HG02798 (cell line): ENCODE data around the gene SLAMF1.
A peak's percentile ranks its signal among the peaks of the same experiment; 100 is the strongest.
"Not testable (repeated sequence)": the region's sequence is repeated elsewhere in the genome, so short reads cannot be mapped to it uniquely, and the experiment has no call there.

ENCODE experiments used
- ATAC-seq: cut with Tn5 transposase; IDR thresholded peaks from one replicate; pipeline ENCODE4 v1.9.1; 2021; ENCODE audit warnings: mild to moderate bottlenecking; ENCODE audit not compliant: unreplicated experiment, poor library complexity

The SLAMF1 gene, protein sequence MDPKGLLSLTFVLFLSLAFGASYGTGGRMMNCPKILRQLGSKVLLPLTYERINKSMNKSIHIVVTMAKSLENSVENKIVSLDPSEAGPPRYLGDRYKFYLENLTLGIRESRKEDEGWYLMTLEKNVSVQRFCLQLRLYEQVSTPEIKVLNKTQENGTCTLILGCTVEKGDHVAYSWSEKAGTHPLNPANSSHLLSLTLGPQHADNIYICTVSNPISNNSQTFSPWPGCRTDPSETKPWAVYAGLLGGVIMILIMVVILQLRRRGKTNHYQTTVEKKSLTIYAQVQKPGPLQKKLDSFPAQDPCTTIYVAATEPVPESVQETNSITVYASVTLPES

DNA sequence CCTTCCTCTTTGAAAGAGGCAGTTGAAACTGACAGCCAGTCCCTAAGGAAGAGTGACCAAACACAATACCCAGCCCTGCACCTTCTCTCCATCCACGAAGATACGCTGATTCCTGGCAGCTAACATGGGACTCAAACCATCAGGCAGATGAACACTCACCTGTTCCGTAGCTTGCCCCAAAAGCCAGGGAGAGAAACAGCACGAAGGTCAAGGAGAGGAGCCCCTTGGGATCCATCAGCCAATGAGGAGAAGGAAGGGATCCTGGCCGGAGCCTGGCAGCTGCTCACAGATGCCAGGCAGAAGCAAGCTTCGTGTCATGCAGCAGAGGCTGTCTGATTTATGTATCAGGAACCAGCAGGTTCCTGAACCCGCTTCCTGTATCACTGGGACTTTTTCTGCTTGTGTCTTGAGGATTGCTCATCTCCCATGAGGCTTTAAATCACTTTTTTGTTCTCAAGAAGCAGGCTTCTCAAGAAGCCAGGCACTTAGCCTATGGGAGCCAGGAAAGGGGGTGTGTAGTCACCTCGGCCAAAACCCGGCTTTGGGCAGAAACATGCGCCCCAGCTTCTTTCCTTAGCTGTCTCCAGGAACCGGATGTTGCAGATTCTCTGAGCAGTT is at the start of gene SLAMF1:
Gene SLAMF1, minus strand, starts transcription at position 334 of the 618 bp plus-strand sequence. Its CDS starts 99 bp downstream, at position 235.
- ATAC-seq, result peak; percentile 53

DNA sequence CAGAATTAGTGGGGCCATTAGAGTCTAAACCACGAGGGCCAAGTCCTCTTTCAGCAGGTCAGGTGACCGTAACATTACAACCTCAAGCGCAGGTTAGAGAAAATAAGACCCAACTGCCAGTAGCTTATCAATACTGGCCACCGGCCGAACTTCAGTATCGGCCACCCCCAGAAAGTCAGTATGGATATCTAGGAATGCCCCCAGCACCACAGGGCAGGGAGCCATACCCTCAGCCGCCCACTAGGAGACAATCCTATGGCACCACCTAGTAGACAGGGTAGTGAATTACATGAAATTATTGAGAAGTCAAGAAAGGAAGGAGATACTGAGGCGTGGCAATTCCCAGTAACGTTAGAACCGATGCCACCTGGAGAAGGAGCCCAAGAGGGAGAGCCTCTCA is 45.5 kb upstream of the SLAMF1 start:
- ATAC-seq, result not testable (repeated sequence)

DNA sequence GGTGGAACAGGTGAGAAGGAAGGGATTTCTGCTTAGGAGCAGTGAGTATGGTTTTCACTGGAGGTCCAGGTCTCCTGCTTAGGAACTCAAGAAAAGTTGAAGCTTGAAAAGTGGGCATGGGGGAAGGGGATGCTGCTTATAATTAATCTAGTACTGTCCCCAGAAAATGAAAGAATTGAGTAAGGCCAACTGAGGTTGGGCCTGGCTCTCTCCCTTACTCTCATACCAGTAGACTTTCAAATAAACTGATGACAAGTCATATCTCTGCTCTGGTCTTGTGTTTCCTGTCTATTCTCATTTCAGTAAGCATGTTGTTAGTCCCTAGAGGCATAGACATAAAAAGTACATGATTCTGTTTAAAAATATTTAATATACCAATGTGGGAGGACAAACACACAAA is 38.4 kb upstream of the SLAMF1 start:
- no peak for ATAC-seq

DNA sequence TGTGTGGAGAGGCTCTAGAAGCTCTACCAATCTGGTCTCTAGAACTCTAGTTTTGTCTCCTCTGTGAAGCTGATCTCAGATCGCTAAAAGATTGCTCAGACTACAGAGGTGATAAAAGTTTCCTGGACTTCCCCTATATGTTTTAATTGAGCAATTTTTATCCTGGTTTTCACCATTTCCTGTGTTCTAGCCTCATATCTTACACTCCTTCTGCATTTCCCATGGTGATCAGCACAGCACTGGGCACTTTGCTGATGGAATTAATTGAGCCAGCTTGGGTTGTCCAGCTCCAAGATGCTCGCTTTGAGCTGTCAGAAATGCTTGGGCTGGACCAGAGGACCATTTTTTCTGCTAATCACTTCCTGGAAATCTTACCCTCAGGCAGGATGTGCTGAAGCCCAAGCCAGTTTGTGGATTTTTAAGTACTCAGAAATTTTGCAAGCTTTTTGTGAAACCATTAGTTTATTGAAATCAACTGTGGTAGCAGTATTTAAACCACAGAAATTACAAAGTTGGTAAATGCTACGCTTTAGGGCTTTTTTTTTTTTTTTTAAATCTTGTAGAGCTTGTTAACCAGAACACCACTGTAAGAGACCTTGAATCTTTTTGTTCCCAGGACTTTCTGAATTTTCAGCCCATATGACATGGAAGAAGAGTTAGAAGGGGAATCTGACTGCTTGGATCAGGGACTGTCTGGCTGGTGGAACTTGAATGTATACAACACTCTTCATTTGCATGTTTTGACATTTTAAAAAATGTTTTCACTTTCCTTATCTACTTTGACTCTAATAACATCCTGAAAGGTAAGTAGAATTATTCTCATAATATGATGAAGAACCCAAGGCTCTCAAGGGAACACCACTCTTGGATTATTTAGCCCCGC is 36.4 kb upstream of the SLAMF1 start:
- no peak for ATAC-seq

DNA sequence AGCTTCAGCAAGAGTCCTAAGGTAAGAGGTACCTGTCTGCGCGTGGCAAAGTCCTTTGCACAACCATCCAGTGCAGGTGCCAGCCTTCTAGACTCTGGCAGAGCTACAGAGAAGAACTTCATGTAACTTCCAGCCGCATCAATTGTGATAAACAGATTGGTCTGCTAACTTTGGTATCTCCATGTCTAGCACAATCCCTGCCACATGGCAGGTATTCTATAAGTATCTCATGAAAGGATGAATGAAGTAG is 35.0 kb upstream of the SLAMF1 start:
- no peak for ATAC-seq

DNA sequence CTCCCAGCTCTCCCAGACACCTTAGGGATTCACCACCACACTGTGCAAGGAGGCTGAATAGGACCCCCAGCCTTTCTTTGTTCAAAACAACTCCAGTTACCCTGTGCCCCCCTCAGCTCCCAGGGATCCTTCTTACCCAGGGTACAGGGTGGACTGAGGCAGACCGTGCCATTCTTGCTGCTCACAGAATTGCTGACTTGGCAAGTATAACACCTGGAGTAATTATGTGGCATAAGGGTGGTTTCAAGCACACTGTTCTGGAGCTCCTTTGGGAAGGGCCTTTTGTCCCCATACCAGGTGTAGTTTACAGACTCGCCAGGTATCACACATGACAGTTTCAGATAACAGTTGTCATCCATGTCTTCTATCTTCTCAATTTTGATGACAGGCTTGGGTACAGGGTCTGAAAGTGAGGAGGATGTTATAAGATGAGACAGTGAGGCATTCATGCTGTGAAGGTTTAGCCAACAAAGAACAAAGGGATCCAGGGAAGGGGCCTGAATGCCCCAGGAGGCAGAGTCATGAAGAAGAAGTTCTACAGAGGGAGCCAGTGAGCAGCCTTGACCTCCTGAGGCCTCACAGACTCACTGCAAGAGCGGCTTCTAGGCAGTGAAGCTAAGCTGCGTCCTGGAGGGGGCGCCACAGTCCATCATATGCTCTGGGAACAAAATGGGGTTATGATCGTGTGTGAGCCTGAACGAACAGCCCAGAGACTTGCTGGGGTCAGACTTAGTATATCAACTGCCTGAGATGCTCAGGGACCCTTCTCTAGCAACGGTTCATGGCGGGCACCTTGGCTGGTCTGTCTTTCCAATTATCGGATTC is 34.4 kb upstream of the SLAMF1 start:
- peak; percentile 45 for ATAC-seq

DNA sequence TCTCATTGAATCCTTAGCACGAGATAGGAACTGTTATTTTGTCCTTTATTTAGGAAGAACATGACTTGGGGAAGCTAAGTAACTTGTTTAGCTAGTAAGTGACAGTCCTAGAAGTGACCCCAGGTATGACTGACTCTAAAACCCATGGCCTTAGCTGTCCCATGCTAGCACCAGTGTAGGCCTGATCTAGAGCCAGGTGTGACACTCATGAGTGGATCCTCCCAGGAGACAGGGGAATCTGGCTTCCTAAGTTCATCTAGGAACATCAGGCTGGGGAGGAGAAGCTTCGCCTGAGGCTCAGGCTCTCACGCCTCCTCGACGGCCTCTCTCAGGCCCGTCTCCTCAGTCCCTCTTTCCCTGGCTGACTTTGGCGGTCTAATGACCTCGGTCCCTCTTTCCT is 33.6 kb upstream of the SLAMF1 start:
- ATAC-seq, result no peak

DNA sequence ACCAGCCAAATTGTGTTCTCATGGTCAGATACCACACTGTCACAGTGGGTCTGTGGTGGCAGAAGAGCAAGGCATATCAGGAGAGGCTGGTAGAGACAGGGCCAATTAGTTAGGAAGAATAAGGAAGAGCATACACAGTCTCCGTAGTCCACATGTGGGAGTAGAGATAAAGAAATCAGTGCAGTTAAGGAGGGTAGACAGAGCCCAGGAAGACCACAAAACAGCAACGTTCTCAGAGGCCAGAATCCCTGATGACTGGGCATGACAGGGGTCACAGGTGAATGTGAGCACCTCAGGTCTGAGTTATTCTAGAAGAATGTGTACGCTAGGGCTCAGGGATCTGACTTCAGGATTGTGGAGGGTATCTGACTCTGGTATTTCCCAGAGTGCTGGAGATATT is 33.0 kb upstream of the SLAMF1 start:
- ATAC-seq, result no peak

DNA sequence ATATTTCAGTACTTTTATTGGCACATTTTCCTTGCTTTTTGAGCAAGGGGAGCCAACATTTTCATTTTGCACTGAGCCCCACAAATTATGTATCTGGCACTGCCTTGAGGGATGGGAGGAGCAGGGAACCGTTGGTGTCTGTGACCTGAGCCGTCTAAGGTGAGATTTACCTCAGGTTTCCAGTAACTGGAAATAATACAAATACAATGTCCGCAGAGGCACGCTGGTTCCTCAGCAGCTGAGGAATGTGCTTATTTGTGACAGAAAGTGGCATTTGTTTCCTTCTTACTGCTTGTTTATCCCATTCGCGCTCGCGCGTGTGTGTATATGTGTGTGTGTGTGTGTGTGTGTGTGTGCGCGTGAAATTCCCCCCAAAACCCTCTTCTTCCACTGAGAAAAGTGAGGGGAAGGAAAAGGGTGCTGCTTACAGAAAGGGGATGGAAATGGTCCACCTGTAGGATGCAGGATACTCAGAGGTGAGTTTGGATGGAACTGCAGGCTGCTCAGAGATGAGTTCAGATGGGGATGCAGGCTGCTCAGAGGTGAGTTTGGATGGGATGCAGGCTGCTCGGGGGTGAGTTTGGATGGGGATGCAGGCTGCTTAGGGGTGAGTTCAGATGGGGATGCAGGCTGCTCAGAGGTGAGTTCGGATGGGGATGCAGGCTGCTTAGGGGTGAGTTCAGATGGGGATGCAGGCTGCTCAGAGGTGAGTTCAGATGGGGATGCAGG is 30.2 kb upstream of the SLAMF1 start:
- ATAC-seq, result no peak

DNA sequence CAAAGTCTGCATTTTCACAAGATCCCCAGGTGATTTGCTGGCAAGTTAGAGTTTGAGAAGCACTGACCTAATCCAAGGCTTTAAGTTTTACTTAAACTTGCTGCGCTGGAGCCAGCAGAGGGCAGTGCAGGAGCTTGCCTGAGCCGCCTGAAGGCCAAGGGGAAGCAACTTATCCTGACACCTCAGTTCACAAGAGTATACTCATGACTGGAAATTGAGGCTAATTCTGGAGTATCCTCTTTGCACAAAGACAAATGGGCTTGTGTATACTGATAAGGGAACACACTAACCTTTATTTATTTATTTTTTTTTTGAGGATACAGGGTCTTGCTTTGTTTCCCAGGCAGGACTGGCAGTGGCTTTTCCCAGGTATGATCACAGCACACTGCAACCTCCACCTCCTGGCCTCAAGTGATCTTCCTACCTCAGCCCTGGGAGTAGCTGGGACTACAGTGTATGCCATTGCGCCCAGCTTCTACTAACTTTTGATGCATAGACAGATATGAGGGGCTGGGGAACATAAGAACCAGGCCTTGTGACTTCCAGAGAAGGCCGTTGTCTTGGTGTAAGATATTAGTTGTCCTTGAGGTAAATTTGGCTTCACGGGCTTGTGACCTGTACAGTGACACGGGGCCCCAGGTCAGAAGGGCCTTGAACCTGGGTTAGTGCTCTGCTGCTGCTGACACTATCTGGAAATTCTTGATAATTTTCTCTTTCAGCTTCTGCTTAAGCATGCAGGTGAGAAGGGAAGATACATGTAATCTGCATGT is 29.0 kb upstream of the SLAMF1 start:
- ATAC-seq, result peak; percentile 54

DNA sequence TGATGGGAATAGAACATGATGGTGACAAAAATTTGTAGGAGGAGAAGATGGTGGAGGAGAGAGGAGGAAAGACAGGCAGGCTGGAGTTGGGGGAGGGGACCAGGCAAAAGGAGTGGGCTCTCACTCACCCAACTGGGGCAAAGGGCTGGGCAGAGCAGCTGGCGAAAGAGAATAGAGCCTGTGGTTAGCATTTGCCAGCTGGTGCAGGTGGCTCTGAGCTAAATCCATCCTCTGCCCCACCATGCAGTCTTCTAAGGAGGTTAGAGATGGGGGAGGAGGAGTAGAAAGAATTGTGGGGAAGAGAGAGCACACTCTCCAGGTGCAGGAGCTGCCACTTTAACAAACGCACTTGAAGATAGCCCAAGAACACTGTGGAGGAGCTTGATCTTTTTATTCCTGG is 27.6 kb upstream of the SLAMF1 start:
- peak; percentile 35 for ATAC-seq

DNA sequence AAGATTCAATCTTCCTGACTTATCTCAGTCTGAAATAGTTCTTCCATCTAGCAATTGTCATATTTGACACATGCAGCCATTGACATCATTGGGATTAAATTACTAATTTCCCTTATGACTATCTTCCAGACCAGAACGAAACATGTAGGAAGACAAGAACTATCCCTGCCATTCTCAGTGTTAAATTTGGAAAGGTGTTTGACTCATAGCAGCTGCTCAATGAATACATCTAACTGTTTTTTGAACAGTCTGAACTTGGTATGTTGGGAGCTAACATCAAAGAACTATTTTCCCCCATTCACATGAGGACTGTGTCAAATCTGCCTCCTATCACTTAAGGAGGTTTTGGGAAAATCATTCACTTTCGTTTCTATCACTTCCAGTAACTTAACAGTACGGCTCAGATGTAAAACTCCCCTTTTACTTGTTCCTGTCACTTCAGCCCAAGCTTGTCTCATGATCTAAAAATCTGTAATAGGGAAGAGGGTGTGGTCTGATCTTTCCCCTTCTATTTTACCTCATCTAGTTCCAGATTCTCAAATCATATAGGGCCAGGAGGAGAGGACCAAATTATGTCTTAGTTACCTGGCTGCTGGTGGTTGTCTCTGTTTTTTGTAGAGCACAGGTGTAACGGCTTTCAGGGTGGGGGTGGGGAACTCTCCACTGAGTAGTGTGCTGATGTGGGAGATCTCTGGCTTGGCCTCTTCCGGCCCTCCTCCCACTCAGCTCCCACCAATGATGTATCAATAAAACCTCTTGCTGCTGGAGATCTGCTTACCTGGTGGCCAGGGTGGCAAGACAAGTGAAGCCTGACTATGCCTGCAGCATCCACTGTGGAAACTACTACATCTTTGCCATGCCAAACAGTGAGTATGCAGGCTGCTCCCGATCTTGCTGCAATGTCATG is 26.2 kb upstream of the SLAMF1 start:
- no peak for ATAC-seq

DNA sequence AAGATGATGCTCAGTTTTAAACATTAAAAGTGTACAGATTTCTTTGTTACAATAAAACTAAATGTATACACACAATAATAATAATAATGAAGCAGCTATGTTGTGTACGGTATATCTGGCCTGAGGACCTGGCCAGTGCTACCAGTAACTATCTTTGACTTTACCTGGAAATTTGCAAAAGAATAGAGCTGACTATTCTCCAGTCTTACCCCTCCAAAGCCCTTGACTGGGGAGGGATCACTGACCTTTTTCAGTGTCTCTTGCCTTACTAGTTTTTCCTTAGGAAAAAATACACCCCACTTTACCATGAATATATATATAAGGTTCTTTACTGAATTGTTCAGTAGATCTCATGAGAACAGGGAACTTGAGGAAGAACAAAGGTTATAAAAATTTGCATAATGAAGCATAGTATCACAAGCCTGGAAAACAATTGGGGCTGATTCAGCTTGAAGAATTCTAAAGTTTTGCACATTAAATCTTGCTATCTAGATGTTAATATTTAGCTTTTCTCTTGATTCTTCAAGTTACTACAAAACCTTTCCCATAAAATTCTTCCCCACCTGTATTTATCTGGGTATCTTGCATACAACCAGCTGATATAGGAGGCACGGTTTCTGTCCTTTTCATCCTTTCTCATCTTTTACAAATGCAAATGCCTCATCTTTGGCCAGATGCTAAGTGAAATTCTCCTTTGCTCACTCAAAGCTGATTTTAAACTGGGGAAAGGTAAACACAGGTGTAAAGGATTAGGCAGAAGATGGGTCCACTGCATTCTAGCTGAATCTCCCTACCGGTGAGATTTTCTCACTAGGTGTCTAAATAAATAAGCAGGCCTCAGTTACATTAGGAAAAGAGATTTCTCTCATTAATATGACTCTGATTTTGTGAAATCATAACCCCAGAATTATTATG is 25.0 kb upstream of the SLAMF1 start:
- no peak for ATAC-seq

DNA sequence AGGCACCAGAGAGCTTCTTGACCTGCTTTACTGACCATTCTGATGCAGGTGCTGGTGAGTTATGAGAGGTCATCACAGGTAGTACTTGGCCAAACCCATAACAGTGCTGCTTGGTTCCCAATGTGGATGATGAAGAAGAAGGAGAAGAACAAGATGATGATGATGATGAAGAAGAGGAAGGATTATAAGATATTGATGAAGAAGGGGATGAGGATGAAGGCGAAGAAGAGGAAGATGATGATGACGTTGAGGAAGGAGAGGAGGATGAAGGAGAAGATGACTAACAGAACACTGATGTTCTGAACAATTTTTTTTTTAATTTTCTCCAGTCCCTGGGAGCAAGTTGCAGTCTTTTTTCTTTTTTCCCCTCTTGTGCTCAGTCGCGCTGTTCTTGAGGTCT is 23.9 kb upstream of the SLAMF1 start:
- no peak for ATAC-seq

DNA sequence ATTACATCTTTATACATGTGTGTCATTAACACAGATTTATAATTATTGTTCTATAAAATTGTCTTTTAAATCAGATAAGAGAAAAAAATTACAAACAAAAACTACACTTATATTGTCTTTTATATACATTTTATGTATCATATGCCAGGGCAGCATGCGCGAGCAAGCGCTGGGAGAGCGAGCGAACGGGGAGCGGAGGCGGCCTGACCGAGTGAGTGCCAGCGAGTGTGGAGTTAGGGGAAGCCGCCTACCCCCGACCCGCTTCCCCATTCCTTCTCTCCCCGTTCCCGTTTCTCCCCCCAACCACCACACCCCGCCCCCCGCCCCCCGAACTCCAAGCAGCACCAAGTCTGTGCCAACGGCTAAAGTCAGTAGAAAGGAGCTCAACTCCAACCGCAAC is 23.0 kb upstream of the SLAMF1 start:
- ATAC-seq, result no peak

DNA sequence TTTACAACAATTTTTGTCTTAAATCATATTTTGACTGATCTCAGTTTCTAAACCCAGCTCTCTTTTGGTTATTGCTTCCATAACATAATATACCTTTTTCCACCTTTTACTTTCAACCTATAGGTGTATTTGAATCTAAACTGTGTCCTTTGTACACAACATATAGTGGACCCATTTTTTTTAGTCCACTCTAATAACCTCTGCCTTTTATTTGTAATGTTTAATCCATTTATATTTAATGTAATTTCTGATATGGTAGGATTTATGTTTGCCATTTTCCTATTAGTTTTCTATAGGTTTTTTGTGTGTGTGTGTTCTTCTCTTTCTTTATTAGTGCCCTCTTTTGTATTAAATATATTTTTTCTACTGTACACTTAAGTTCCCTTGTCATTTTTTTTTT is 22.4 kb upstream of the SLAMF1 start:
- ATAC-seq, result no peak

DNA sequence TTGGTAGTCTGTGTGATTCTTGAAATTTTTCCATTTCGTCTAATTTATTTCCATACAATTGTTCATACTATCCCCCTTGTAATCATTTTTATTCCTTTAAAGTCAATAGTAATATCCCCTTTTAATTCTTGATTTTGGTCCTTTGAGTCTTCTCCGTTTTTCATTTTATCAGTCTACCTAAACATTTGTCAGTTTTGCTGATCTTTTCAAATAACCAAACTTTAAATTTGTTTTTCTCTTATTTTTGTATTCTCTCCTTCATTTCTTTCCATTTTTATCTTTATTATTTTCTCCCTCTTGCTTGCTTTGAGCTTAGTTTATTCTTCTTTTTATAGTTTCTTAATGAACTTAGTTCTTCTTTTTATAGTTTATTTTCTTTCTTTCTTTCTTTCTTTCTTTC is 21.1 kb upstream of the SLAMF1 start:
- ATAC-seq, result no peak
